Skeletal muscle cell (primary cell): Measurements from ENCODE around the gene POU2F1.

Experiments
- DNase-seq: peaks from one replicate; pipeline ENCODE4 v3.0.0-alpha.2; 2010; ENCODE audit warnings: low read depth
- H3K4me3 ChIP-seq: 2 replicates; pipeline ENCODE4 v1.5.1; 2011; ENCODE audit warnings: low read depth, mild to moderate bottlenecking, control low read depth, low read length, moderate library complexity

Gene POU2F1

GRCh38 chr1:167392200-167392696, 171.6 kb downstream of the POU2F1 start:
- H3K4me3 ChIP-seq, result no peak overlapping the region
- no peak for DNase-seq

- DNase-seq, result no peak
- H3K4me3 ChIP-seq, result no peak overlapping the region
These were observed 179.8 kb downstream of the POU2F1 start for GRCh38 chr1:167400359-167400953.

DNA sequence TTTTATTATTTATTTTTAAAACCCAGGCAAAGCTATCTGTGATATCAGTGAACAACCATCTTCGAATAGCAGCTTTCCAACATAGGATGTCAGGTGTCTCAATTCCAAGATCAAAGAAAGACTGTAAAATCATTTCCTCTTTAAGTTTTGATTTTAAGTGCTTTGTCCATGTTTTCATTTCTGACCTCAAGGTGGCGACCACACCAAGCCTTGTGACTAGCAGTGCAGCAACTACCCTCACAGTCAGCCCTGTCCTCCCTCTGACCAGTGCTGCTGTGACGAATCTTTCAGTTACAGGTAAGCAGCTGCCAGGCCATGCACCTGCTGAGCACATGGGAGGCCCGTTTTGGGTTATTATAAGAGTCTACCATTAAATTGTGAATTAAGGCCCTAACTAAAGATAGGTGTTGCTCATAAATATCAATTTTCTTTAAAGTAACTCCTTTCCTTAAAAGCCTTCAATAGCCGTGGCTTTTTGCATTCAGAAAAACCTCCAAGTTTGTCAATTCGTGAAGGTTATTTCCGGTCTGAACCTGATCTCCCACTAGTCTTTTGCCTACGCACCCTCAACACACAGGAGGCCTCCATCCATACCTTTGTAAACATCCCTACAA, 180.7 kb downstream of the POU2F1 start:
- DNase-seq, result peak; percentile 10
- no peak overlapping the region for H3K4me3 ChIP-seq

DNA sequence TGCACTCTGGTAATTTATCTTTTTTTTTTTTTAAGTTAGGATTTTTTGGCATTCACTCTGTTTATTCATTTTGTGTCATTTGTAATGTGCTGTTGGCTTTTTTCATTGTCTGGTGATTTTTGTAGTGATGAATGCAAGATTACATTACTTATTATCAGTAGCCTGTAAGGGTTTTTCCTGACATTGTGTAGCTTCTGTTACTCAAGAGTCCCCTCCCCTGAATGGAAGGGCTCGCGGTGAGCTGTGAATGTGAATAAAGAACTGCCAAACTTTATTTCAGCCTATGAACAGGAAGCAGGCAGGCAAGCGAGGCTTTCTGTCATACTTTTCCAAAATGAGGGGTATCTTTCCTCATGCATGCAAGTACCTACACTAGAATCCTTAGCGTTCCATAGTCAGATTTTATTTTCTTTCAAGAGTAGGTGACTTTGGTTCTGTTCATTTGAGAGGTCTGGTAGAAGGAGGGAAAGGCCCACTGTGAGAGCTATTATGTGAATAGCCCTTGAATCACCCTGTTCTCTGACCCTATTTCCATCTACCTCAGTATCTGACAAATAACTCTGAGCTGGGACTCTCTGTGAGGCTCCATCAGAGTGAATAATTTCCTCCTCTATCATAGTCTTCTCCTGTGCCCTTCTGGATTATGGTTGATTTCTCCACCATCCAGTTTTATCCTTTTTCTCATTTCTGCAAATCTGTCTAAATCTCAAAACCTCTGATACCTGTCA, 183.6 kb downstream of the POU2F1 start:
- no peak overlapping the region for H3K4me3 ChIP-seq
- DNase-seq, result no peak

DNA sequence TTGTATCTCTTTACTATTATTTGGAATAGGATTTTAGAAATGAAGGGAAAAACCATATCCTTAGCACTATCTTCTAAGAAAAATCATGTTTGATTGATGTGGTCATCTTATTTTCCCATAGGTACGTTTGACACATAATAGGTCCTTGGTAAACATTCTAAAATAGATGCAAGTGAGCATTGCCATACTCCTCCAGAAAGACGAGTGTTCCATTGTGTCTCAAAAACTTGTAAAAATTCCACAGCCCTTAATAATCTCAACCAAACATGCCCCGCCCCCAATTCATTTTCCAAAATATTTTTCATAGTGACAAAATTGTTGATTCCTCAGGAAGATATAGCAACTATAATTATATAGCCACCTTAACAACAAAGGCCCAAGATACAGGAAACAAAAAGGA, 184.2 kb downstream of the POU2F1 start:
- H3K4me3 ChIP-seq, result no peak overlapping the region
- DNase-seq, result no peak

- no peak for DNase-seq
- H3K4me3 ChIP-seq, result no peak overlapping the region
These were observed 187.7 kb downstream of the POU2F1 start for GRCh38 chr1:167408355-167408754.

DNA sequence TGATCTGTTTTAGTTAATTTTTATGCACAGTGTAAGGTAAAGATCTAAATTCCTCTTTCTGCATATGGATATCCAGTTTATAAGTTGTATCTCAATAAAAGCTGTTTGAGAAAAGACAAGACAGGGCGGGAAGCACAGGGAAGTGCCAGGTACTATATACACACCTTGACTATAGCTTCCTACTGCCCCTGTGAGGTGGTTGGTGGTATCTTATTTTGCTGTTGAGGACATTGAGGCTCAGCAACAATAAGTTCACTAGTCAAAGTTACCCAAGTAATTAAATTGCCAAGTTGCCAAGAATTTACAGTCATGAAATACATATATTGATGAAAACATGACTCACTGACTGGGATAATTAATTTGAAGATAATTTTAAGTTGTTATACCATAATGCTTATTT, 188.5 kb downstream of the POU2F1 start:
- no peak for DNase-seq
- H3K4me3 ChIP-seq, result no peak overlapping the region

DNA sequence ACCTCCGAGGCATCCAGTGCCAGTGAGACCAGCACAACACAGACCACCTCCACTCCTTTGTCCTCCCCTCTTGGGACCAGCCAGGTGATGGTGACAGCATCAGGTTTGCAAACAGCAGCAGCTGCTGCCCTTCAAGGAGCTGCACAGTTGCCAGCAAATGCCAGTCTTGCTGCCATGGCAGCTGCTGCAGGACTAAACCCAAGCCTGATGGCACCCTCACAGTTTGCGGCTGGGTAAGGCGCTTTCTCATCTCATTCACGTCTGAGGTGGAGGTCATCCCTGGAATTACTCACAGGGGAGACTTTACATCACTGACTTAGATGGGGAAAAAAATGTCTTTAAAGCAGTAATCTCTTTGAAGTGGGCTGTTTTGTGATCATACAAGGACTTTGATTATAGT, 191.4 kb downstream of the POU2F1 start:
- DNase-seq, result no peak
- H3K4me3 ChIP-seq, result no peak overlapping the region

DNA sequence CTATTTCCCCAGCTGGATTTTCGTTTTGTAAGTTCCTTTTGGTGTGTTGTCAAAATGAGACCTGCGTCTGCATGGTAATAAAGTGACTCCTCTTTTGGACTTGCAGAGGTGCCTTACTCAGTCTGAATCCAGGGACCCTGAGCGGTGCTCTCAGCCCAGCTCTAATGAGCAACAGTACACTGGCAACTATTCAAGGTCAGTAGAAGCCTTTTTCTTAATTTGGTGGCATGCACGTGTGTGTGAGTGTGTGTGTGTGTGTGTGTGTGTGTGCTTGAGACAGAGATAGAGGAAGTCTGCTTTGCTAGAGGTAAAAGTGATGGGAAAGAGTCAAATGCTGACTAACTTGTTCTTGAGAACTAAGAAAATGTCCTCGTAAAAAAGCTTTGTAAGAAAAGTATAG, 192.2 kb downstream of the POU2F1 start:
- no peak overlapping the region for H3K4me3 ChIP-seq
- DNase-seq, result no peak

DNA sequence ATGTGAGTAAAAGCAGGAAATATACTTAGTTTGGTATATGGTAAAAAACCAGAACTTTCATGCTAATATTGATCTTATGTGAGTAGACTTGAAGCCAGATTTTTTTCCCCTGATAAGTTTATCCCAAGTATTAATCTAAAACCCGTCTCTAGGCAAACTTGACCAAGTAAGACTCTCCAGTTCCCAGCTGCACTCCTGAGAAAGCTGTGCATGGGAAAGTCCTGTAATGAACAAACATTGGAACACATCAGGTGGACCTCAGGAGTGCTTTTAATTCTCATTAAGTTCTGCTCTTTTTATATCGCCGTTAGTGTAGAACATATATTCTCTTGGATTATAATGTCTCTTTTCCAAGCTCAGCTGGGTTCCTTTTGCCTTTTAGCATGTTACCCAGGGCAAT, 192.6 kb downstream of the POU2F1 start:
- no peak for DNase-seq

GRCh38 chr1:167416506-167416905, 195.8 kb downstream of the POU2F1 start:
- no peak overlapping the region for H3K4me3 ChIP-seq
- DNase-seq, result no peak

More for the DNA sequence above, 192.6 kb downstream of the POU2F1 start:
- H3K4me3 ChIP-seq, result no peak overlapping the region

DNA sequence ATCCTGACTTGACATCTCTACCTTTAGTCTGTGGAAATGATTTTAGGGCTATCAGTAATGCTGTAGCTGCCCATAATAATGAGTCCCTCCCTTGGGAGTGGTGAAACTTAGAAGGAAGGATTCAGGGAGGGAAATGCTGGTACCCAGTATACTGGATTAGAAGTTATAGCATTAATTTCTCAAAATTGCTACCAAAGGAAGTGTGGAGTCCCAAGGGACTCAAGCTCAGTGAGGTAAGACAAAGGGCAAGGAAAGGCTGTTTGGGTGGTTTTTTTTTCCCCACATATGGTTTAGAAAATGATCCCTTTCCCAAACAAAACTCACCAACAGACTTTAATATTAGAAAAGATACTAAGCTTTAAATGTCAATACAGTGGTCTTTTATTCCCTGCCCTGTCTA, 197.7 kb downstream of the POU2F1 start:
- no peak overlapping the region for H3K4me3 ChIP-seq
- no peak for DNase-seq

DNA sequence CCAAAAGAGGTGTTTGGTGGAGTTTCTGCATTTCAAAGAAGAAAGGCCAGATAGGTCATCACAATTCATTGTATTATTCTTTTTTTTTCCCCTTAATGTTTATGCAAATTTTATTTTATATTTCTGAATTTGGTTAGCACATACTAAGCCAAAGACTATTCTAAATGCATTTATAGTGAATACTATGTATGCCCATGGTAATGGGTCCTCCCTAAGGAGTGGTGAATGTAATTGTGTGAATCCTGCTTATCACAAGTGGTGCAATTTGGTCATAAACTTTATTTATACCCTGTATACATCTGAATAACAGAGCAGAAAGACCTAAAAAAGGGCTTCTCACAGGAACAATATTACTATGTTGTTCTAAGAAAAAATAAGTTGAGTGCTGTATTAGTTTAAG, 198.6 kb downstream of the POU2F1 start:
- DNase-seq, result no peak
- H3K4me3 ChIP-seq, result no peak overlapping the region

DNA sequence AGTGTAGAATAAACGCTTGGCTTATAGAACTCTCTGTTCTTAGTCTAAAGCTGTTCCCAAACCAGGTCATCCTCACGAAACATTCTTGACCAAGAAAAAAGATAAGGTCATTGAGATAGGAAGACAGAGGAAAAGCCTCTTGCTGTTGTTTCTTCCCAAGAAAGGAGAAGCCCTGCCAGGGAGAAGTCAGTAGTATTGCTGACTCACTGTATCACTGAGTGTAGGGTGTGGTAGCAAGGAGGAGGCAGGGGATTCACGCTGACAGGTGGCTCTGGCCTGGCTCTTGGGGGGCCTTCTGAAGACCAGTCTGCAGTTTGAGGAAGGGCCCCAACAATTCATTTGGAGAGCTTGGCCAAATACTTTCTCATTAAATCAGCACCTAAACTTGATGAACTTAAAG, 199.8 kb downstream of the POU2F1 start:
- DNase-seq, result no peak
- H3K4me3 ChIP-seq, result no peak overlapping the region

- H3K4me3 ChIP-seq, result no peak overlapping the region
- DNase-seq, result no peak
These were observed 203.3 kb downstream of the POU2F1 start for GRCh38 chr1:167423684-167424619.

DNA sequence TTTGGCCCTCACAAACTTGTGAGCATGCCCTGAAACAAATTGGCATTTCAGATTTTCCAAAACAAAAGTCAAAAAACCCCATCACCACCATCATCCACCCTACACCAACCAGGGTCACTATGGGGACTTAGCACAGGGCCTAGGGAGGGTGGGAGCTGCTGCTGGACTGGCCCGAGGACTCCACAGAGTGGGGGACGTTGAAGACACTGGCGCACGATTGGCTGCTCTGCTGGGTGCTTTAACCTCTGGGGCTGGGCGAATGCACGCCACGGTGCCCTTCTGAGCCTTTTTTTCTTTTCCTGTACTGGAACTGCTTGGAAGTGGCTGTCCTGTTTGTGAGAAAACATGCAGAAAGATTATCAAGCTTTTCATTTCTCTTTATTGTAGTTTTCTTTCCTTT, 204.8 kb downstream of the POU2F1 start:
- no peak overlapping the region for H3K4me3 ChIP-seq
- no peak for DNase-seq

GRCh38 chr1:167426716-167427115, 206.0 kb downstream of the POU2F1 start:
- DNase-seq, result no peak
- H3K4me3 ChIP-seq, result no peak overlapping the region

- H3K4me3 ChIP-seq, result no peak overlapping the region
- no peak for DNase-seq
These were observed 207.2 kb downstream of the POU2F1 start for GRCh38 chr1:167427848-167428247.

- no peak overlapping the region for H3K4me3 ChIP-seq
- DNase-seq, result no peak
These were observed 207.7 kb downstream of the POU2F1 start for GRCh38 chr1:167428395-167428794.

- no peak overlapping the region for H3K4me3 ChIP-seq
- DNase-seq, result no peak
These were observed 208.9 kb downstream of the POU2F1 start for GRCh38 chr1:167429612-167430011.
